Measurements from ENCODE around the gene ARAP2.

DNA sequence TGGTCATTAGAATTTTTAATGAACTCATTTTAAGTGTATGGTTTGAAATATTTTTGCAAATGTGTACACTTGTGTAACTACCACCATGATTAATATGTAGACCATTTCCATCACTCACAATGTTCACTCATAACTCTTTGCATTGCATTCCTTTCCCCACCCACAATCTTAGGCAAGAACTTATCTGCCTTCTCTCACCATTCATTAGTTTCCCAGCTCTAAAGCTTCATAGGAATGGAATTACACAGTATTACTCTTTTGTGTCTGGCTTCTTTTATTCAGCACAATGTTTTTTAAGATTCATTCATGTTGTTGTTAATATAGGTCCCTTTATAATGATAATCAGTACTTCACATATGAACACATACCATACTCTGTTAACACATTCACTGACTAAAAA lies 106.1 kb downstream of the ARAP2 start:
- TF ChIP-seq, protein P1, sequence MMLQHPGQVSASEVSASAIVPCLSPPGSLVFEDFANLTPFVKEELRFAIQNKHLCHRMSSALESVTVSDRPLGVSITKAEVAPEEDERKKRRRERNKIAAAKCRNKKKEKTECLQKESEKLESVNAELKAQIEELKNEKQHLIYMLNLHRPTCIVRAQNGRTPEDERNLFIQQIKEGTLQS (IDR thresholded peaks at IDR 0.05), result no peak
- TF ChIP-seq, protein P2, sequence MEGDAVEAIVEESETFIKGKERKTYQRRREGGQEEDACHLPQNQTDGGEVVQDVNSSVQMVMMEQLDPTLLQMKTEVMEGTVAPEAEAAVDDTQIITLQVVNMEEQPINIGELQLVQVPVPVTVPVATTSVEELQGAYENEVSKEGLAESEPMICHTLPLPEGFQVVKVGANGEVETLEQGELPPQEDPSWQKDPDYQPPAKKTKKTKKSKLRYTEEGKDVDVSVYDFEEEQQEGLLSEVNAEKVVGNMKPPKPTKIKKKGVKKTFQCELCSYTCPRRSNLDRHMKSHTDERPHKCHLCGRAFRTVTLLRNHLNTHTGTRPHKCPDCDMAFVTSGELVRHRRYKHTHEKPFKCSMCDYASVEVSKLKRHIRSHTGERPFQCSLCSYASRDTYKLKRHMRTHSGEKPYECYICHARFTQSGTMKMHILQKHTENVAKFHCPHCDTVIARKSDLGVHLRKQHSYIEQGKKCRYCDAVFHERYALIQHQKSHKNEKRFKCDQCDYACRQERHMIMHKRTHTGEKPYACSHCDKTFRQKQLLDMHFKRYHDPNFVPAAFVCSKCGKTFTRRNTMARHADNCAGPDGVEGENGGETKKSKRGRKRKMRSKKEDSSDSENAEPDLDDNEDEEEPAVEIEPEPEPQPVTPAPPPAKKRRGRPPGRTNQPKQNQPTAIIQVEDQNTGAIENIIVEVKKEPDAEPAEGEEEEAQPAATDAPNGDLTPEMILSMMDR (IDR thresholded peaks at IDR 0.05 in 2 of 3, conservative IDR thresholded peaks at IDR 0.05 in 1 of 3; ENCODE audit: borderline replicate concordance in 1 of 3, insufficient read depth in 1 of 3, low read depth in 2 of 3, low read length in 2 of 3), result no peak
- TF ChIP-seq CEBPB (IDR thresholded peaks at IDR 0.05; ENCODE audit: low read depth), result no peak
- TF ChIP-seq POLR2A (IDR thresholded peaks at IDR 0.05; ENCODE audit: borderline replicate concordance, extremely low read depth, insufficient read depth, insufficient read length), result no peak
- no peak for TF ChIP-seq EGR1 (IDR thresholded peaks at IDR 0.05; ENCODE audit: low read depth)
- no peak for TF ChIP-seq ZFX (IDR thresholded peaks at IDR 0.05)
- no peak for TF ChIP-seq EZH2phosphoT487 (IDR thresholded peaks at IDR 0.05; ENCODE audit: borderline replicate concordance)

All from HCT116 (cell line).